Measurements from ENCODE around the gene SEMA4A.

DNA sequence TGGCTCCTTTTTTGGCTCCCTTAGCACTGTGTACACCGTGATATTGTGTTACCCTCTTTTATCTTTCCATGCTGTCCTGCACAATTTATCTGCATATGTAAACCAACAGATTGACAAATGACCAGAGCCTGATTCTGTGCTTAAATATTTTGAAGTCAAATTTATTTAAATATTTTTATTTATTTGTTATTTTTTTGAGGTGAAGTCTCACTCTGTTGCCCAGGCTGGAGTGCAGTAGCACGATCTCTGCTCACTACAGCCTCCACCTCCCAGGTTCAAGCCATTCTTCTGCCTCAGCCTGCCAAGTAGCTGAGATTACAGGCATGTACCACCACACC, 72.3 kb downstream of the SEMA4A start:
- TF ChIP-seq POLR2AphosphoS5 (IDR thresholded peaks at IDR 0.05; ENCODE audit: low read depth, low read length) (no peak), TAF1 (IDR thresholded peaks at IDR 0.05; ENCODE audit: borderline replicate concordance, insufficient read depth, low read length) (no peak), FOXP2 (optimal IDR thresholded peaks at IDR 0.05; ENCODE audit: borderline replicate concordance, extremely low read depth, extremely low read length, insufficient read depth) (no peak), SIN3A (IDR thresholded peaks at IDR 0.05; ENCODE audit: borderline replicate concordance, insufficient read depth, low read length) (no peak), REST (IDR thresholded peaks at IDR 0.05; ENCODE audit: insufficient read depth in 1 of 2, low read depth in 2 of 2, low read length in 2 of 2) (no peak)

All from PFSK-1 (cell line).